Measurements from ENCODE around the gene KIZ.

KIZ gene

GRCh38 chr20:21294755-21295154 is 168.9 kb downstream of the KIZ start:
- Histone ChIP-seq H3K4me1 (ENCODE audit: insufficient read depth, poor library complexity, severe bottlenecking) (no peaks in the 10 kb centered on the region), H3K4me3 (ENCODE audit: severe bottlenecking) (no peak overlapping the region), H3K9me3 (ENCODE audit: severe bottlenecking) (no peaks in the 10 kb centered on the region), H3K27me3 (ENCODE audit: insufficient read depth, poor library complexity, severe bottlenecking) (no peaks in the 10 kb centered on the region), H3K36me3 (ENCODE audit: low read depth) (no peaks in the 10 kb centered on the region), H3K27ac (ENCODE audit: poor library complexity, severe bottlenecking) (no peak overlapping the region)
- DNase-seq (ENCODE audit: low spot score): no peak
- no peak for ATAC-seq (ENCODE audit: low read depth)
- TF ChIP-seq CTCF (IDR thresholded peaks at IDR 0.05; ENCODE audit: poor library complexity, severe bottlenecking): no peak

Data from RWPE2 (cell line).